Melanocyte of skin (primary cell): ENCODE data around the gene NKAPL. TPM values are rescaled to one million over a fixed set of nuclear protein-coding genes. Genes with fewer than 3 reads are reported as not detected.

Source experiments
- total RNA-seq, 2 donors: library from RNA; depleted of rRNA; stranded (reverse); fragments of >200 nt; gene quantifications; 2 replicates each; pipeline ENCODE4 v1.2.3, GENCODE V29; 2012

Gene NKAPL
- total RNA-seq: 1 to 10 TPM in 1 of 2 donors, under 1 TPM in 1; 1.00 to 1.4 TPM

GRCh38 chr6:28258877-28259777 lies at the start of gene NKAPL:
TSS of gene NKAPL (plus strand) at chr6:28259297. CDS start at chr6:28259372, 75 bp downstream.

DNA sequence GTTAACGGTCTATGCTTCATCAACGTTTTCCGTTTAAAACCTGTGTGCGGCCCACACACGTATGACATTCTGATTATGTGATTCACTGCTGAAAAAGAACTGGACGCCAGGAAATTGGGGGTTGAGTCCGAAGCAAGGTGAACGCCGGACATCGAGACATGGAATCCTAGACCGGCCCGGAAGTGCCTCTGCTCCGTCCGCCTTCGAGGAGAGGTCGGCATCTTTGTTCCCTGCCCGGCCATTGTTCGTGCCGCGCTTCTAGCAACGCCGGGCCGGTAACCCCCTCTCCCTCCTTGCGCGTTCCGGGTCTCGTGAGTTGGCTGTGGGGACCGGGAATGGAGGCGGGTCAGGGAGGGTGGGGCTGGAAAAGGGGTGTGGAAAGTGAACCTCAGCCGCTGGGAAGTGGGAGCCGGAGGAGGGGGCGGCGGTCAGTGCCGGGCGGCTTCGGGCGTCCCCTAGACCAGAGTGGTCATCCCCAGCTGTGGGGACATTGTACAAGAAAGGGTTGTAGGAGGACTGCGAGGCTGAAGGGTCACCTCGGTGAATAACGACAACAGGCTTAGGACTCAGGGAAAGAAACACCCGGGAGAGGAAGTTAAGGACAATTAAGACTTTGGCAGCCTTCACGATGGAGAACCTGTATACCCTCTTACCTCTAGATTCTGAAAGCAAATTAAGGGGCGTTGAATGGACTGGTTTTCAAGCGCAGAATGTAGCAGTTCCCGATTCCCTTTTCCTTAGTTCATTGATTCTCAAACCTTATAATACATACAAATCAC lies 33.9 kb upstream of the NKAPL start, which contains the start of gene ZSCAN9:
Gene ZSCAN9 (plus strand): TSS at position 220 of the 779 bp plus-strand sequence. CDS start 1,810 bp downstream, outside the sequence.

GRCh38 chr6:28252009-28252975 lies 6.8 kb upstream of the NKAPL start, which contains the start of gene ZKSCAN4:
TSS of gene ZKSCAN4 (minus strand) at chr6:28252269. CDS start at chr6:28251980, 289 bp downstream.

GRCh38 chr6:28266962-28267694 lies 8.0 kb downstream of the NKAPL start, which contains the start of gene ZSCAN26:
TSS of gene ZSCAN26 (plus strand) at chr6:28267143. CDS start at chr6:28271920, 4,777 bp downstream.

DNA sequence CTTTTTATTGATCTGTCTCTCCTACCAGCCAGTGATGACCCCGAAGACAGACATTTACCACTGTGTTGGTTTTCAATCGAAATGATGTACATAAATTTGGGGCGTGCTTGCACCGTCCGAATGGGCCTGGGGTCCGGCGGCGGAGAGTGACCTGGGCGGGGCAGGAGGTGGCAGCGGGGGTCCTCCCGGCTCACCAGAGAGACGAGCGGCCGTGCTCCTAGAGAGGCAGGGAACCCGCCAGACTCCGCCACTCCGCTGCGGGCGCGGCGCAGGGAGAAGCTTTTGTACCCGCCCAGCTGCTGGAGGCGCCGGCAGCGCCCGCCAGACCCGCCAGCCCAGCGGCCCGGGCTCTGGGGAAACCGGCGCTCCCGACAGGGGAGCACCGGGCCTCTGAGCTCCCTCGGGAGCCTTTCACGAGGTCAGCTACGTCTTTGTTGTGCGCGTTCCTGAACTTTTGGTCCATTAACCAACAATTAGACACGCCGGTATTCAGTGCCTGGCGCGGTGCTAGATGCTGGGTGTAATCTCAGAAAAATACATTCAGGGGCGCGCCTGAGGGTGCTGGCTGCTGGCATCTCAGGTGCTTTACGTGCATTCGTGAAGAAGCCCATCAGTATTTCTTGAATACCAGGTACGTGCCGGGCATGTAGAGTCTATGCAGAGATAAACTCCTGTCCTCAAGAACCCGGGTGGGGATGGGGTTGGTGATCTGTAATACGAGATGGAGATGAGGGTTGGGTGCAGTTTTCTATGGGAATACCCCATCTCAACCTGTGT lies 22.4 kb downstream of the NKAPL start, which contains the start of gene PGBD1:
Gene PGBD1 (plus strand): TSS at position 285 of the 777 bp plus-strand sequence. CDS start 2,242 bp downstream, outside the sequence.

Other genes starting within 250 kb of the NKAPL start
- under 1 TPM; 0.67 to 0.69 TPM for gene ZNF165, start 178.7 kb upstream of the NKAPL start, total RNA-seq
- 1 to 10 TPM; 2.4 to 2.7 TPM for gene ZSCAN16, start 134.7 kb upstream of the NKAPL start, total RNA-seq
- 10 to 100 TPM; 13.7 to 14.8 TPM for gene ZKSCAN8, start 117.4 kb upstream of the NKAPL start, total RNA-seq
- 1 to 10 TPM; 7.3 to 7.9 TPM for gene ZSCAN9, start 34.0 kb upstream of the NKAPL start, total RNA-seq
- 1 to 10 TPM; 4.7 to 5.5 TPM for gene ZKSCAN4, start 7.0 kb upstream of the NKAPL start, total RNA-seq
- 1 to 10 TPM; 8.7 to 10.0 TPM for gene ZSCAN26, start 7.8 kb downstream of the NKAPL start, total RNA-seq
- gene PGBD1, start 22.3 kb downstream of the NKAPL start, total RNA-seq: 1 to 10 TPM; 4.5 to 5.7 TPM
- gene ZSCAN31, start 76.9 kb downstream of the NKAPL start, total RNA-seq: 1 to 10 TPM; 3.0 to 4.1 TPM
- gene ZKSCAN3, start 90.7 kb downstream of the NKAPL start, total RNA-seq: 1 to 10 TPM; 4.3 to 5.5 TPM
- gene ZSCAN12, start 140.4 kb downstream of the NKAPL start, total RNA-seq: 1 to 10 TPM; 7.2 to 8.3 TPM
- 1 to 10 TPM; 1.7 to 6.7 TPM for gene ZSCAN23, start 184.2 kb downstream of the NKAPL start, total RNA-seq